DND-41 (cell line): ENCODE results near the gene ARG1.

ENCODE experiments used
- ATAC-seq: fragments of 200-7000 bp; cut with Tn5 transposase; 3 replicates; pipeline ENCODE4 v1.9.1; 2021; ENCODE audit warnings: low read depth; ENCODE audit not compliant: insufficient read depth
- DNase-seq: peaks from one replicate; pipeline ENCODE4 v3.0.0-alpha.2; 2020
- H2AFZ ChIP-seq: 2 replicates; pipeline ENCODE4 v1.6.0; 2012; ENCODE audit warnings: low read depth, low read length
- H3K27ac ChIP-seq: 2 replicates; pipeline ENCODE4 v1.5.1; 2012; ENCODE audit warnings: low read length, inconsistent platforms
- H3K27me3 ChIP-seq: fragments of 200-600 bp; sonication (generic); 2 replicates; pipeline ENCODE4 v1.6.0; 2012; ENCODE audit warnings: low read length, mild to moderate bottlenecking, inconsistent platforms; ENCODE audit not compliant: insufficient read depth, poor library complexity
- H3K36me3 ChIP-seq: 2 replicates; pipeline ENCODE4 v1.5.1; 2012; ENCODE audit warnings: low read length, inconsistent platforms; ENCODE audit not compliant: insufficient read depth
- H3K4me1 ChIP-seq: 2 replicates; pipeline ENCODE4 v1.5.1; 2012; ENCODE audit warnings: mild to moderate bottlenecking, low read length; ENCODE audit not compliant: insufficient read depth
- H3K4me2 ChIP-seq: 2 replicates; pipeline ENCODE4 v1.6.0; 2012; ENCODE audit warnings: mild to moderate bottlenecking, moderate library complexity, low read length, inconsistent platforms; ENCODE audit not compliant: insufficient read depth
- H3K4me3 ChIP-seq, 2 experiments: fragments of 200-600 bp in 1 of 2; shearing (Covaris generic) in 1 of 2; 2 replicates each; pipeline ENCODE4 v1.5.1; 2012 to 2016; ENCODE audit warnings: inconsistent platforms in 2 of 2, low read length in 2 of 2, mild to moderate bottlenecking in 2 of 2, low read depth in 1 of 2, moderate library complexity in 1 of 2
- H3K79me2 ChIP-seq: 2 replicates; pipeline ENCODE4 v1.6.0; 2012; ENCODE audit warnings: low read length, inconsistent platforms; ENCODE audit not compliant: insufficient read depth
- H3K9ac ChIP-seq: 2 replicates; pipeline ENCODE4 v1.6.0; 2012; ENCODE audit warnings: low read depth, mild to moderate bottlenecking, inconsistent platforms, low read length, moderate library complexity
- H3K9me3 ChIP-seq: 2 replicates; pipeline ENCODE4 v1.5.1; 2012; ENCODE audit warnings: low read length, moderate library complexity, mild to moderate bottlenecking, inconsistent platforms; ENCODE audit not compliant: insufficient read depth, severe bottlenecking
- H4K20me1 ChIP-seq: 2 replicates; pipeline ENCODE4 v1.6.0; 2012; ENCODE audit warnings: low read length; ENCODE audit not compliant: insufficient read depth
- CTCF ChIP-seq: IDR thresholded peaks from 2 replicates; pipeline ENCODE4 v1.5.1; 2012; ENCODE audit warnings: borderline replicate concordance, low read length, moderate library complexity, mild to moderate bottlenecking; ENCODE audit not compliant: poor library complexity, severe bottlenecking; ENCODE audit errors: extremely low read depth
- EZH2 ChIP-seq: IDR thresholded peaks from 3 replicates; pipeline ENCODE4 v1.6.1; 2012; ENCODE audit warnings: borderline replicate concordance, low read depth, mild to moderate bottlenecking, moderate library complexity, low read length, inconsistent platforms; ENCODE audit not compliant: severe bottlenecking

Gene ARG1

GRCh38 chr6:131615275-131615674 lies 42.2 kb downstream of the ARG1 start:
- no peak for DNase-seq
- no peaks in the 10 kb centered on the region for H3K4me1 ChIP-seq
- H4K20me1 ChIP-seq = no peaks in the 10 kb centered on the region
- peaks cover 92% of the 10 kb centered on the region for H3K36me3 ChIP-seq
- no peaks in the 10 kb centered on the region for H3K27me3 ChIP-seq
- no peak overlapping the region for H3K9ac ChIP-seq
- ATAC-seq = no peak
- H3K79me2 ChIP-seq = no peaks in the 10 kb centered on the region
- no peak overlapping the region for H3K27ac ChIP-seq
- H2AFZ ChIP-seq = no peak overlapping the region
- H3K4me2 ChIP-seq = no peak overlapping the region
- TF ChIP-seq EZH2 (no peak), CTCF (no peak)
- H3K9me3 ChIP-seq = no peaks in the 10 kb centered on the region
- no peak overlapping the region for H3K4me3 ChIP-seq

GRCh38 chr6:131627724-131628682 lies 55.0 kb downstream of the ARG1 start, which contains the start of gene MED23:
Gene MED23 (minus strand): TSS chr6:131628242. CDS start chr6:131628049, 193 bp downstream.
- peak within 1 kb of the TSS; percentile 83 for H3K9ac ChIP-seq
- H3K4me1 ChIP-seq = peaks cover 23% of the 10 kb centered on the region
- no peaks in the 10 kb centered on the region for H4K20me1 ChIP-seq
- DNase-seq = peak; percentile 95
- no peaks in the 10 kb centered on the region for H3K27me3 ChIP-seq
- no peaks in the 10 kb centered on the region for H3K9me3 ChIP-seq
- H3K27ac ChIP-seq = peak within 1 kb of the TSS; percentile 77
- peaks cover 29% of the 10 kb centered on the region for H3K36me3 ChIP-seq
- ATAC-seq = peak; percentile 95
- peak within 1 kb of the TSS; percentile 79 for H3K4me2 ChIP-seq
- peak within 1 kb of the TSS; percentile 95 for H2AFZ ChIP-seq
- TF ChIP-seq EZH2 (no peak), CTCF (peak; percentile 100)
- peaks cover 19% of the 10 kb centered on the region for H3K79me2 ChIP-seq
- peak within 1 kb of the TSS; percentile 89 to 97 for H3K4me3 ChIP-seq

- no peak for TF ChIP-seq EZH2
- no peak for TF ChIP-seq CTCF
- Histone ChIP-seq H3K4me3 (peak overlapping the region; percentile 16 to 97; a peak in 3 of 4 replicates), H3K4me2 (peak overlapping the region; percentile 79), H3K79me2 (peaks cover 19% of the 10 kb centered on the region), H3K9ac (peak overlapping the region; percentile 83), H4K20me1 (no peaks in the 10 kb centered on the region), H3K4me1 (peaks cover 23% of the 10 kb centered on the region), H3K27me3 (no peaks in the 10 kb centered on the region), H3K27ac (peak overlapping the region; percentile 58; the same call in 1 of the 2 replicates), H3K9me3 (no peaks in the 10 kb centered on the region), H2AFZ (peak overlapping the region; percentile 90), H3K36me3 (peaks cover 21% of the 10 kb centered on the region)
- DNase-seq = no peak
- ATAC-seq = no peak
Measured at GRCh38 chr6:131628726-131629125, 55.7 kb downstream of the ARG1 start.
